OCI-LY3 (cell line): Measurements from ENCODE around the gene PEX10.
"Not testable (repeated sequence)": the region's sequence is repeated elsewhere in the genome, so short reads cannot be mapped to it uniquely, and the experiment has no call there.

Experiments
- H2AFZ ChIP-seq: fragments of 200-600, 300-600 bp; shearing (Covaris generic); 2 replicates; pipeline ENCODE4 v1.6.0; 2014; ENCODE audit warnings: antibody characterized with exemption, low read depth, low read length
- H3K27ac ChIP-seq: fragments of 200-600, 300-600 bp; sonication (generic); 2 replicates; pipeline ENCODE4 v1.5.1; 2014; ENCODE audit warnings: mild to moderate bottlenecking, low read length, moderate library complexity, mixed read lengths
- H3K27me3 ChIP-seq: fragments of 200-600, 300-600 bp; sonication (generic); 2 replicates; pipeline ENCODE4 v1.6.1; 2014; ENCODE audit warnings: low read depth, low read length, mixed read lengths
- H3K36me3 ChIP-seq: fragments of 200-600, 300-600 bp; sonication (generic); replicated peaks from 2 replicates; pipeline ENCODE3; 2014; ENCODE audit warnings: low read depth, low read length, mixed read lengths
- H3K4me1 ChIP-seq: fragments of 300-600, 200-600 bp; sonication (generic); 2 replicates; pipeline ENCODE4 v1.6.1; 2014; ENCODE audit warnings: low read length, mixed read lengths
- H3K4me2 ChIP-seq: fragments of 200-600, 300-600 bp; sonication (generic); 2 replicates; pipeline ENCODE4 v1.6.1; 2014; ENCODE audit warnings: low read length, mixed read lengths
- H3K4me3 ChIP-seq: fragments of 300-600, 200-600 bp; sonication (generic); 2 replicates; pipeline ENCODE4 v1.5.1; 2014; ENCODE audit warnings: antibody characterized with exemption, mild to moderate bottlenecking, low read length, moderate library complexity
- H3K79me2 ChIP-seq: fragments of 300-600, 200-600 bp; shearing (Covaris generic); 2 replicates; pipeline ENCODE4 v1.6.1; 2014; ENCODE audit warnings: mild to moderate bottlenecking, low read length, mixed read lengths
- H3K9ac ChIP-seq: fragments of 300-600, 200-600 bp; shearing (Covaris generic); 2 replicates; pipeline ENCODE4 v1.6.0; 2014; ENCODE audit warnings: mild to moderate bottlenecking, low read length, moderate library complexity
- H3K9me3 ChIP-seq: fragments of 200-600, 300-600 bp; shearing (Covaris generic); 2 replicates; pipeline ENCODE4 v1.6.1; 2014; ENCODE audit warnings: low read length, mixed read lengths; ENCODE audit not compliant: insufficient read depth
- H4K20me1 ChIP-seq: fragments of 200-600, 300-600 bp; sonication (generic); 2 replicates; pipeline ENCODE4 v1.6.1; 2016; ENCODE audit warnings: low read length, mixed read lengths; ENCODE audit not compliant: insufficient read depth
- EZH2phosphoT487 ChIP-seq: fragments of 200-600 bp; shearing (Covaris generic); IDR thresholded peaks from 2 replicates; pipeline ENCODE4 v1.6.1; 2018; ENCODE audit warnings: antibody characterized with exemption, mixed run types, low read depth
- TF ChIP-seq, protein P1 (sequence below): fragments of 200-600, 300-600 bp; sonication (generic); IDR thresholded peaks from 2 replicates; pipeline ENCODE4 v1.5.1; 2014; ENCODE audit warnings: antibody characterized with exemption, low read length, low read depth

PEX10 gene

DNA sequence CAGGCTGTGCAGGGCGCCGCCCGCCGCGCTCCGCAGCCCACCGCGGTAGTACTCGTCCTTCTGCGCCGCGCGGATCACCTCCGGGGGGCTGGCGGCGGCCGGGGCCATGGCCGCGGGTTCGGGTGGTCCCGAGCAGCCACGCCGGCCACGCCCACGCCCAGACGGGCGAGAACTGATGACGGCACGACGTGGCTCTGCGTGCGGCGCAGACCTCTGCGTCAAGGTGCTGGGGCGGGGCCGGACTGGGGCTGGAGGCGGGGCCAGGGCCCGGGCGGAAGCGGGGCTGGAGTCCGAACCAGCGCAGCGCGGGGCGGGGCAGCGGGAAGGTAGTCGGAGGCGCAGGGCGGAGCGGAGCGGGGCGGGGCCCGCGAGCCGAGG, at the start of gene PEX10:
PEX10 (minus strand) TSS at position 170 of the 378 bp plus-strand sequence; CDS start at position 108, 62 bp downstream.
- Histone ChIP-seq H3K4me3 (peak within 1 kb of the TSS; percentile 85), H4K20me1 (no peaks in the 10 kb centered on the region), H3K9me3 (no peaks in the 10 kb centered on the region), H3K79me2 (peaks cover 22% of the 10 kb centered on the region), H2AFZ (no peak within 1 kb of the TSS; the same call in 1 of the 2 replicates), H3K27me3 (peaks cover 9% of the 10 kb centered on the region; the same call in 1 of the 2 replicates), H3K4me2 (peak within 1 kb of the TSS; percentile 94), H3K27ac (peak within 1 kb of the TSS; percentile 61), H3K36me3 (no peaks in the 10 kb centered on the region), H3K9ac (peak within 1 kb of the TSS; percentile 86), H3K4me1 (peaks cover 34% of the 10 kb centered on the region)
- TF ChIP-seq EZH2phosphoT487 = no peak
- TF ChIP-seq, protein P1, sequence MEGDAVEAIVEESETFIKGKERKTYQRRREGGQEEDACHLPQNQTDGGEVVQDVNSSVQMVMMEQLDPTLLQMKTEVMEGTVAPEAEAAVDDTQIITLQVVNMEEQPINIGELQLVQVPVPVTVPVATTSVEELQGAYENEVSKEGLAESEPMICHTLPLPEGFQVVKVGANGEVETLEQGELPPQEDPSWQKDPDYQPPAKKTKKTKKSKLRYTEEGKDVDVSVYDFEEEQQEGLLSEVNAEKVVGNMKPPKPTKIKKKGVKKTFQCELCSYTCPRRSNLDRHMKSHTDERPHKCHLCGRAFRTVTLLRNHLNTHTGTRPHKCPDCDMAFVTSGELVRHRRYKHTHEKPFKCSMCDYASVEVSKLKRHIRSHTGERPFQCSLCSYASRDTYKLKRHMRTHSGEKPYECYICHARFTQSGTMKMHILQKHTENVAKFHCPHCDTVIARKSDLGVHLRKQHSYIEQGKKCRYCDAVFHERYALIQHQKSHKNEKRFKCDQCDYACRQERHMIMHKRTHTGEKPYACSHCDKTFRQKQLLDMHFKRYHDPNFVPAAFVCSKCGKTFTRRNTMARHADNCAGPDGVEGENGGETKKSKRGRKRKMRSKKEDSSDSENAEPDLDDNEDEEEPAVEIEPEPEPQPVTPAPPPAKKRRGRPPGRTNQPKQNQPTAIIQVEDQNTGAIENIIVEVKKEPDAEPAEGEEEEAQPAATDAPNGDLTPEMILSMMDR = no peak

DNA sequence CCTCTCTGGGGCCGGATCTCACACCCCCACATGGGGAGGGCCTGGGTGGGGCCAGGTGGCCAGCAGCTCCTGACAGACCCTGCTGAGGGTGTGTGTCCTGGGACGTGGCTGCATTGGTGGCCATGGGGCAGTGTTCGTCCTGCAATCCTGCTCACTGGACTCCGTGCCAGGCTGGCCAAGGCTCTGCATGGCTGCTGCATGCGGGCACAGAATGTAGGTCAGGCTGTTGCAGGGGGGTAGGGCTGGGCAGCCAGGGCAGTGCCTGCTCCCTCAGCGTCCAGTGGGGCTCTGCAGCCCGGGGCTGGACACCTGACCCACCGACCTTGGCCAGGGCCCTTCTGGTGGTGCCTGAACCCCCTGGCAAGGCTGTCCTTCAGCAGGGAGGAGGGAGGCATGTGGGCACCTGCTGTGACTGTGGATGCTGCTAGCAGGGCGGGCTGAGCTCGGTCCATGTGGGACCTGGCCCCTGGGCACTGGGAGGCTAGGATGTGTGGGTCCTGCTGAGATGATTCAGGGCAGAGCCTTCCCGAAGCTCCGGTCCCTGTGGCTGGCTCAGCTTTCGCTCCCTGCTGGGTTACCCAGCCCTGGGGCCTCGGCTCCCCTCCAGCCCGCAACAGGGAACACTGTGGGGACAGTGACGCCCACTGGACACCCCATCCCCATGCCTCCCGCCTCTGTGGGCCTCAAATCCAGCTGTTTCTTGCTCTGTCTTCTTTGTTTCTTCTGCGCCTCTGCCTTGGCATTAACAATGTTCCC, 48.8 kb upstream of the PEX10 start:
- Histone ChIP-seq H3K4me3 (no peak overlapping the region), H3K9me3 (no peaks in the 10 kb centered on the region), H3K27ac (no peak overlapping the region), H3K4me1 (no peaks in the 10 kb centered on the region), H4K20me1 (no peaks in the 10 kb centered on the region), H3K4me2 (no peak overlapping the region), H3K27me3 (no peaks in the 10 kb centered on the region), H3K79me2 (no peaks in the 10 kb centered on the region), H3K36me3 (no peaks in the 10 kb centered on the region), H3K9ac (no peak overlapping the region), H2AFZ (no peak overlapping the region)
- no peak for TF ChIP-seq EZH2phosphoT487
- TF ChIP-seq, protein P1 = no peak

DNA sequence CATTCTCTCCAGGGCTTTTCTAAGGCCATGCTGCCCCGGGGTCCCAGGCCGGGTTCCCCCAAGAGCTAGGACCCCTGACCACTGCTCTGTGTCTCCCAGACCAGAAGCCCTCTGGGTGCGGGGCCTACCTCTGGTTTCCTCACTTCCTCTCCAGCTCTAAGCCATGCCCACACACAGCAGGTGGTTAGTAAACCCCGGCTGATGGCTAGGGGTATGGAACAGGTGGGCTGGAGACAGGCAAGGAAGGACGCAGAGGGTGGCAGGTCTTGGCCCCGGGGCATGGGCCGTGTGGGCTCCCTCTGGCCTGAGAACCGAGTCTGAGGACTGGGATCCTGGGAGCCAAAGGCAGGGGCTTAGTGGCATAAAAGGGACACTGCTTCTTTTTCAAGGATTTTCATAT, 47.8 kb upstream of the PEX10 start:
- Histone ChIP-seq H4K20me1 (no peaks in the 10 kb centered on the region), H3K4me3 (no peak overlapping the region), H3K4me1 (no peaks in the 10 kb centered on the region), H3K9me3 (no peaks in the 10 kb centered on the region), H3K79me2 (no peaks in the 10 kb centered on the region), H3K36me3 (no peaks in the 10 kb centered on the region), H3K27me3 (no peaks in the 10 kb centered on the region), H2AFZ (no peak overlapping the region), H3K4me2 (no peak overlapping the region), H3K9ac (no peak overlapping the region), H3K27ac (no peak overlapping the region)
- no peak for TF ChIP-seq EZH2phosphoT487
- TF ChIP-seq, protein P1 = no peak

DNA sequence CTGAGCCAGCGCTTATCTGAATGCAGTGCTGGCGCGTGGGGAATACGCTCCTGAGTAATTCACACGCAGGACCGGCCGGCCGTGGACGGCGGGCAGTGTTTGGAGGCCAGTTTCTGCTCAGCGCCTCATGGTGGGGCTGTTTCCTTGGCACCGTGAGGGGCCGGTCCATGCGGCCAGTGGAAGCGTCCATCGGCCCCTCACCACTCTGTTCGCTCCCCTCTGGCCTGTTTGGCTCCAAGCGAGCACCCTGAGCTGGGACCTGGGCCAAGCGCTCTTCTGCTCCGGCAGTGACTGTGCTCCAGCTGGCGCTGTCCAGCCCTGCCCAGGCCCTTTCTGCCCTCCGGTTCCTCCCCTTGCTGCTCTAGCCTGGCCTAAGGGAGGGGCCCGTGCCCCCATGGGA, 47.4 kb upstream of the PEX10 start:
- no peaks in the 10 kb centered on the region for H3K9me3 ChIP-seq
- no peaks in the 10 kb centered on the region for H3K36me3 ChIP-seq
- H2AFZ ChIP-seq = no peak overlapping the region
- H3K4me1 ChIP-seq = no peaks in the 10 kb centered on the region
- no peak overlapping the region for H3K4me3 ChIP-seq
- no peak for TF ChIP-seq EZH2phosphoT487
- TF ChIP-seq, protein P1 = no peak
- no peaks in the 10 kb centered on the region for H3K79me2 ChIP-seq
- no peak overlapping the region for H3K4me2 ChIP-seq
- no peak overlapping the region for H3K27ac ChIP-seq
- no peak overlapping the region for H3K9ac ChIP-seq
- H4K20me1 ChIP-seq = no peaks in the 10 kb centered on the region
- H3K27me3 ChIP-seq = no peaks in the 10 kb centered on the region

DNA sequence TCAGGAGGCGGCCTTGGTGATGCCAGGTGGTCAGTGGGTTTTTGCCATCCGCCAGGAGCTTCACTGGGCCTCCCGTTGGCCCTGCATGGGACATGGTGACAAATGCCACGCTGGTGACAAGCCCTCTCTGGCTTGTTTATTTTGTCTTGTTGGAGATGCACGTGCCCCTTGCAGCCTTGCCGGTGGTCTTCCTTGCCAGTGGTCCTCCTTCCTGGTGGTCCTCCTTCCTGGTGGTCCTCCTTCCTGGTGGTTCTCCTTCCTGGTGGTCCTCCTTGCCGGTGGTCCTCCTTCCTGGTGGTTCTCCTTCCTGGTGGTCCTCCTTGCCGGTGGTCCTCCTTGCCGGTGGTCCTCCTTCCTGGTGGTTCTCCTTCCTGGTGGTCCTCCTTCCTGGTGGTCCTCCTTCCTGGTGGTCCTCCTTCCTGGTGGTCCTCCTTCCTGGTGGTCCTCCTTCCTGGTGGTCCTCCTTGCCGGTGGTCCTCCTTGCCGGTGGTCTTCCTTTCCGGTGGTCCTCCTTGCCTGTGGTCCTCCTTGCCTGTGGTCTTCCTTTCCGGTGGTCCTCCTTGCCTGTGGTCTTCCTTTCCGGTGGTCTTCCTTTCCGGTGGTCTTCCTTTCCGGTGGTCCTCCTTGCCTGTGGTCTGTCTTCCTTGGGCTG, 46.9 kb upstream of the PEX10 start:
- H3K36me3 ChIP-seq, H3K4me1 ChIP-seq, H3K79me2 ChIP-seq, H4K20me1 ChIP-seq, H3K4me2 ChIP-seq, H3K4me3 ChIP-seq, H3K9ac ChIP-seq, H2AFZ ChIP-seq, H3K9me3 ChIP-seq, H3K27me3 ChIP-seq, H3K27ac ChIP-seq: not testable (repeated sequence)
